CD8-positive, alpha-beta memory T cell (primary cell): ENCODE results near the gene PCDHA9. TPM values are rescaled to one million over a fixed set of nuclear protein-coding genes. Genes with fewer than 3 reads are reported as not detected.

ENCODE experiments used
- CTCF ChIA-PET: fragments of 350-600 bp; sonication (Branson Sonifier 250); formaldehyde crosslinking; loops from one replicate; lab custom pipeline; 2021; ENCODE audit warnings: antibody characterized with exemption; lab: Charles Lee
- POLR2A ChIA-PET: fragments of 350-600 bp; sonication (Branson Sonifier 250); formaldehyde crosslinking; loops from one replicate; lab custom pipeline; 2021; ENCODE audit warnings: antibody characterized with exemption; lab: Charles Lee
- DNase-seq, 5 donors: peaks; one replicate each; pipeline versions ENCODE4 v3.0.0 to v3.0.0-alpha.2; 2020 to 2022; ENCODE audit warnings: mixed read lengths in 1 of 5
- H3K27ac ChIP-seq: one replicate; pipeline ENCODE4 v1.7.0; 2013; ENCODE audit warnings: low read depth, mild to moderate bottlenecking, low read length, moderate library complexity
- H3K27me3 ChIP-seq: 2 replicates; pipeline ENCODE4 v1.7.0; 2013; ENCODE audit warnings: low read length, mild to moderate bottlenecking; ENCODE audit not compliant: insufficient read depth, poor library complexity, severe bottlenecking
- H3K36me3 ChIP-seq: 2 replicates; pipeline ENCODE4 v1.7.0; 2013; ENCODE audit warnings: mild to moderate bottlenecking, low read length, moderate library complexity; ENCODE audit not compliant: insufficient read depth
- H3K4me1 ChIP-seq: 2 replicates; pipeline ENCODE4 v1.7.0; 2013; ENCODE audit warnings: mild to moderate bottlenecking, low read length, moderate library complexity; ENCODE audit not compliant: insufficient read depth
- H3K4me3 ChIP-seq: 2 replicates; pipeline ENCODE4 v1.7.0; 2013; ENCODE audit warnings: mild to moderate bottlenecking, low read length
- H3K9me3 ChIP-seq: 2 replicates; pipeline ENCODE4 v1.7.0; 2013; ENCODE audit warnings: mild to moderate bottlenecking, low read length
- H3K27ac Mint-ChIP-seq, 8 donors: one replicate each; pipeline ENCODE4 v1.8.0; 2020 to 2021; ENCODE audit warnings: mixed read lengths in 8 of 8, mild to moderate bottlenecking in 6 of 8, inconsistent platforms in 3 of 8, moderate library complexity in 3 of 8
- H3K27me3 Mint-ChIP-seq, 2 donors: one replicate each; pipeline ENCODE4 v1.8.0; 2020 to 2021; ENCODE audit warnings: mixed read lengths in 2 of 2, mild to moderate bottlenecking in 1 of 2, moderate library complexity in 1 of 2
- H3K36me3 Mint-ChIP-seq, 3 donors: one replicate each; pipeline ENCODE4 v1.8.0; 2020 to 2021; ENCODE audit warnings: mixed read lengths in 3 of 3, inconsistent platforms in 1 of 3, mild to moderate bottlenecking in 1 of 3
- H3K4me1 Mint-ChIP-seq, 3 donors: one replicate each; pipeline ENCODE4 v1.8.0; 2020 to 2021; ENCODE audit warnings: mixed read lengths in 3 of 3, inconsistent platforms in 1 of 3, mild to moderate bottlenecking in 1 of 3
- H3K4me3 Mint-ChIP-seq, 7 donors: one replicate each; pipeline ENCODE4 v1.8.0; 2020 to 2021; ENCODE audit warnings: mixed read lengths in 7 of 7, mild to moderate bottlenecking in 6 of 7, moderate library complexity in 4 of 7, inconsistent platforms in 2 of 7
- H3K9me3 Mint-ChIP-seq, 5 donors: one replicate each; pipeline ENCODE4 v1.8.0; 2020 to 2022; ENCODE audit warnings: mixed read lengths in 5 of 5, mild to moderate bottlenecking in 3 of 5, moderate library complexity in 2 of 5, inconsistent platforms in 1 of 5
- polyA plus RNA-seq: library from polyadenylated mRNA; unstranded; fragments of 300-500 nt; fragmentation: Illumina TruSeq; gene quantifications from one replicate; pipeline ENCODE4 v1.2.3, GENCODE V29; 2021
- total RNA-seq, 2 experiments: library from RNA; stranded (reverse); gene quantifications; one replicate each; pipeline ENCODE4 v1.2.3, GENCODE V29; 2021

The PCDHA9 gene
- total and polyA plus RNA-seq, 3 experiments from 2014 or later = not detected

GRCh38 chr5:140883927-140884697, 35.9 kb downstream of the PCDHA9 start:
- POLR2A ChIA-PET = no interaction called here
- Histone ChIP-seq H3K4me1 (no peaks in the 10 kb centered on the region), H3K9me3 (no peaks in the 10 kb centered on the region), H3K27me3 (no peaks in the 10 kb centered on the region), H3K27ac (no peak overlapping the region), H3K4me3 (no peak overlapping the region), H3K36me3 (no peaks in the 10 kb centered on the region)
- no peak overlapping the region for H3K27ac Mint-ChIP-seq
- H3K36me3 Mint-ChIP-seq = no peaks in the 10 kb centered on the region
- CTCF ChIA-PET = no interaction called here
- H3K9me3 Mint-ChIP-seq = peaks cover 20 to 35% (median 22%) of the 10 kb centered on the region in 5 donors
- H3K4me1 Mint-ChIP-seq = no peaks in the 10 kb centered on the region
- no peak overlapping the region for H3K4me3 Mint-ChIP-seq
- peaks cover 27 to 31% of the 10 kb centered on the region in 2 donors for H3K27me3 Mint-ChIP-seq
- DNase-seq = no peak

Other genes starting within 250 kb of the PCDHA9 start
- gene CD14, start 215.2 kb upstream of the PCDHA9 start, total RNA-seq = 1 to 10 TPM; 3.1 to 3.3 TPM
- 0.43 TPM for gene CD14, start 215.2 kb upstream of the PCDHA9 start, polyA plus RNA-seq
- 10 to 100 TPM; 23.9 to 24.4 TPM for gene TMCO6, start 208.9 kb upstream of the PCDHA9 start, total RNA-seq
- gene TMCO6, start 208.9 kb upstream of the PCDHA9 start, polyA plus RNA-seq = 15.4 TPM
- gene NDUFA2, start 200.8 kb upstream of the PCDHA9 start, total RNA-seq = 10 to 100 TPM; 77.5 to 81.7 TPM
- 146 TPM for gene NDUFA2, start 200.8 kb upstream of the PCDHA9 start, polyA plus RNA-seq
- 100 to 1,000 TPM in 1 of 2 experiments, 10 to 100 TPM in 1; 96.3 to 104 TPM for gene IK, start 200.6 kb upstream of the PCDHA9 start, total RNA-seq
- gene IK, start 200.6 kb upstream of the PCDHA9 start, polyA plus RNA-seq = 193 TPM
- gene WDR55, start 183.5 kb upstream of the PCDHA9 start, total RNA-seq = 10 to 100 TPM; 40.1 to 40.7 TPM
- 17.3 TPM for gene WDR55, start 183.5 kb upstream of the PCDHA9 start, polyA plus RNA-seq
- gene DND1, start 174.8 kb upstream of the PCDHA9 start, total RNA-seq = 1 to 10 TPM; 2.3 to 2.9 TPM
- not detected for gene DND1, start 174.8 kb upstream of the PCDHA9 start, polyA plus RNA-seq
- 100 to 1,000 TPM in 1 of 2 experiments, 10 to 100 TPM in 1; 97.4 to 104 TPM for gene HARS1, start 157.0 kb upstream of the PCDHA9 start, total RNA-seq
- gene HARS1, start 157.0 kb upstream of the PCDHA9 start, polyA plus RNA-seq = 63.6 TPM
- 10 to 100 TPM; 26.4 to 29.4 TPM for gene HARS2, start 156.9 kb upstream of the PCDHA9 start, total RNA-seq
- gene HARS2, start 156.9 kb upstream of the PCDHA9 start, polyA plus RNA-seq = 21.0 TPM
- gene ZMAT2, start 147.9 kb upstream of the PCDHA9 start, total RNA-seq = 10 to 100 TPM; 71.2 to 75.2 TPM
- 81.7 TPM for gene ZMAT2, start 147.9 kb upstream of the PCDHA9 start, polyA plus RNA-seq
- gene PCDHA1, start 62.2 kb upstream of the PCDHA9 start, total RNA-seq = not detected
- gene PCDHA1, start 62.2 kb upstream of the PCDHA9 start, polyA plus RNA-seq = not detected
- gene PCDHA2, start 53.5 kb upstream of the PCDHA9 start, total RNA-seq = not detected
- gene PCDHA2, start 53.5 kb upstream of the PCDHA9 start, polyA plus RNA-seq = not detected
- not detected for gene PCDHA3, start 47.3 kb upstream of the PCDHA9 start, total RNA-seq
- not detected for gene PCDHA3, start 47.3 kb upstream of the PCDHA9 start, polyA plus RNA-seq
- gene PCDHA4, start 41.3 kb upstream of the PCDHA9 start, total RNA-seq = not detected
- not detected for gene PCDHA4, start 41.3 kb upstream of the PCDHA9 start, polyA plus RNA-seq
- gene PCDHA5, start 26.8 kb upstream of the PCDHA9 start, total RNA-seq = not detected
- gene PCDHA5, start 26.8 kb upstream of the PCDHA9 start, polyA plus RNA-seq = not detected
- gene PCDHA6, start 20.4 kb upstream of the PCDHA9 start, total RNA-seq = not detected
- not detected for gene PCDHA6, start 20.4 kb upstream of the PCDHA9 start, polyA plus RNA-seq
- gene PCDHA7, start 14.1 kb upstream of the PCDHA9 start, total RNA-seq = not detected
- not detected for gene PCDHA7, start 14.1 kb upstream of the PCDHA9 start, polyA plus RNA-seq
- not detected for gene PCDHA8, start 7.2 kb upstream of the PCDHA9 start, total RNA-seq
- gene PCDHA8, start 7.2 kb upstream of the PCDHA9 start, polyA plus RNA-seq = not detected
- gene PCDHA10, start 7.5 kb downstream of the PCDHA9 start, total RNA-seq = not detected
- not detected for gene PCDHA10, start 7.5 kb downstream of the PCDHA9 start, polyA plus RNA-seq
- not detected for gene PCDHA11, start 20.6 kb downstream of the PCDHA9 start, total RNA-seq
- gene PCDHA11, start 20.6 kb downstream of the PCDHA9 start, polyA plus RNA-seq = not detected
- gene PCDHA12, start 26.9 kb downstream of the PCDHA9 start, total RNA-seq = not detected
- gene PCDHA12, start 26.9 kb downstream of the PCDHA9 start, polyA plus RNA-seq = not detected
- not detected for gene PCDHA13, start 33.7 kb downstream of the PCDHA9 start, total RNA-seq
- gene PCDHA13, start 33.7 kb downstream of the PCDHA9 start, polyA plus RNA-seq = not detected
- not detected for gene PCDHAC1, start 77.9 kb downstream of the PCDHA9 start, total RNA-seq
- not detected for gene PCDHAC1, start 77.9 kb downstream of the PCDHA9 start, polyA plus RNA-seq
- gene PCDHAC2, start 118.1 kb downstream of the PCDHA9 start, total RNA-seq = not detected
- not detected for gene PCDHAC2, start 118.1 kb downstream of the PCDHA9 start, polyA plus RNA-seq
- gene PCDHB1, start 203.0 kb downstream of the PCDHA9 start, total RNA-seq = not detected
- gene PCDHB1, start 203.0 kb downstream of the PCDHA9 start, polyA plus RNA-seq = not detected
- not detected for gene PCDHB2, start 246.2 kb downstream of the PCDHA9 start, total RNA-seq
- not detected for gene PCDHB2, start 246.2 kb downstream of the PCDHA9 start, polyA plus RNA-seq